GM10847 (cell line): Measurements from ENCODE around the gene TMEM88.
A peak's percentile ranks its signal among the peaks of the same experiment; 100 is the strongest.

Source experiments
- POLR2A ChIP-seq: IDR thresholded peaks from 2 replicates; pipeline ENCODE4 v1.6.1; 2011; ENCODE audit not compliant: insufficient read length; ENCODE audit errors: extremely low read depth

TMEM88 gene

DNA sequence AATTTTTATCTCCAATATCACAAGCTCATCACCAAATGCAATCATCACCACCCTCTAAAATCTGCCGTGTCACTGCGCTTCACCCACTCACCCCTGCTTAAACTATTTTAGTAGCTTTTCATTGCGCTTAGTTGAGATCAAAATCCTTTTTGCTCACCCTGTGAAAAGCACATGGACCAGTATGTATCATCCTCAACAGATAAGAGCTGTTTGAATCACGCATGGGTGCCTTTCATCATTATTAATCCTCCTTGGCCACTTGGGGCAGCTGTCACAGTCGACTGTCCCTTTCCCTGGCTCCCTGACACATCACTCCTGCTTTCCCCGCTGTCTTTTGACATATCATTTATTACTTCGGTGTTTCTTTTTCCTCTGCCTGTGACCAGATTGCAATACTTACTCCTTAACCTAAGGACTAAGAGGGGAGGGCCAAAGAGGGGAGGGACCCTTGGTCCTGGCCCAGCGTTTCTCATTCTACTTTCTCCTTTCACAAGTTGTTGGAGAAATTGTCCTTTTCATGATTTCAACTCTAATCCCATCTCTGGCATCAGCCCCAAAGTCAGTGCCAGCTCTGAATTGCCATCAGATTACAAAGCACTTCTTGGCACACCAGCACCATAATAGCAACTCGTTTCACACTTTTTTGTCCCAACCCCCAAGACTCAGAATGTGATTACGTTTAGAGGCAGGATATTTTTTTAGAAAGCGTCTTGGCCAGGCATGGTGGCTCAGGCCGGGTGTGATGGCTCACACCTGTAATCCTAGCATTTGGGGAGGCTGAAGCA is 29.5 kb upstream of the TMEM88 start:
- TF ChIP-seq POLR2A: no peak

- no peak for TF ChIP-seq POLR2A
These were observed 24.2 kb upstream of the TMEM88 start for GRCh38 chr17:7830616-7831015.

DNA sequence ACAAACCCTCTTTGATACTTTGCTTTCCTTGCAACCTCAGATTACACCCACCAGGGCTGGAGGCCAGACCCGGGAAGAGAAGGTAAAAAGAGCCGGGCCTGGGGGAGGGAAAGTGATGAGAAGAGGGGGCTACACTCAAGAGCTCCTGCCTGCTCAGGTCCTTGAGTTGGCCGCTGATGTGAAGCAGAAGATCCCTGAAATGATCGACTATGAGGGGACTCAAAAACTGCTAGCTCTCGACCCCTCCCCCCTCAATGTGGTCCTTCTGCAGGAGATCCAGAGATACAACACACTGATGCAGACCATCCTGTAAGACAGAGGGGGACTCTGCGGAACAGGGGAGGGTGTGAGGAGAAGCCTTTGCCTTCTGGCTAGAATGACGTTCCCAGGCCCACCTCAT is 23.6 kb upstream of the TMEM88 start:
- no peak for TF ChIP-seq POLR2A

- TF ChIP-seq POLR2A: no peak
These were observed 22.4 kb upstream of the TMEM88 start for GRCh38 chr17:7832431-7832830.

DNA sequence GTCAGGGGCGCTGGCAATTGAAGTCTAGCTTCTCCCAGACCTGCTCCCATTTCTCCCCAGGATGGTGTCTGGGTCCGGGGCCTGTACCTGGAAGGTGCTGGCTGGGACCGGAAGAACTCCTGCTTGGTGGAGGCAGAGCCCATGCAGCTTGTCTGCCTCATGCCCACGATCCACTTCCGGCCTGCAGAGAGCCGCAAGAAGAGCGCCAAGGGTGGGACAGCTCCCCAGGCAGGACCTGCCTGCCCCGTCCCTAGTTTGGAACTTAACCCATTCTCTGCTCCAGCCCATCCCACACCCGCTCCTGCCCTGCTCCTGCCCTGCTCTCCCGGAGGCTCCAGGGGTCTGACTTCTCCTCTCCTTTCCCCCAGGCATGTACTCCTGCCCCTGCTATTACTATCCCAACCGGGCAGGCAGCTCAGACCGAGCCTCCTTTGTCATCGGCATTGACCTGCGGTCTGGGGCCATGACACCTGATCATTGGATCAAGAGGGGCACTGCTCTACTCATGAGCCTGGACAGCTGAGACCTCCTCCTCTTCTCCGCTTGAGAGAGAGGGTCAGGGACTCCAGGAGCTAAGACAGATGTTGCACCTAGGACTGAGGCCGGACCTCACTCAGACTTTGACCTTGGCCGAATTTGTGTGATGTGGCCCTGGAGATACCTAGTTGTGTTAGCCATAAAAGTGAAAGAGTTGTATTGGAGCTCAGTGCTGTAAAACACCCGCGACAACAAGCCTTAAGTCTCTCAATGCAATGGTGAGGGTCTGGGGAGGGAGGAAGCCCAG is 21.7 kb upstream of the TMEM88 start:
- TF ChIP-seq POLR2A: no peak

GRCh38 chr17:7833795-7834541 is 20.9 kb upstream of the TMEM88 start, which contains the start of gene KDM6B:
Gene KDM6B, plus strand, starts transcription at chr17:7834217. Its CDS starts 11,338 bp downstream, at chr17:7845555.
- TF ChIP-seq POLR2A: no peak

GRCh38 chr17:7834542-7834956 is 20.3 kb upstream of the TMEM88 start:
- no peak for TF ChIP-seq POLR2A

DNA sequence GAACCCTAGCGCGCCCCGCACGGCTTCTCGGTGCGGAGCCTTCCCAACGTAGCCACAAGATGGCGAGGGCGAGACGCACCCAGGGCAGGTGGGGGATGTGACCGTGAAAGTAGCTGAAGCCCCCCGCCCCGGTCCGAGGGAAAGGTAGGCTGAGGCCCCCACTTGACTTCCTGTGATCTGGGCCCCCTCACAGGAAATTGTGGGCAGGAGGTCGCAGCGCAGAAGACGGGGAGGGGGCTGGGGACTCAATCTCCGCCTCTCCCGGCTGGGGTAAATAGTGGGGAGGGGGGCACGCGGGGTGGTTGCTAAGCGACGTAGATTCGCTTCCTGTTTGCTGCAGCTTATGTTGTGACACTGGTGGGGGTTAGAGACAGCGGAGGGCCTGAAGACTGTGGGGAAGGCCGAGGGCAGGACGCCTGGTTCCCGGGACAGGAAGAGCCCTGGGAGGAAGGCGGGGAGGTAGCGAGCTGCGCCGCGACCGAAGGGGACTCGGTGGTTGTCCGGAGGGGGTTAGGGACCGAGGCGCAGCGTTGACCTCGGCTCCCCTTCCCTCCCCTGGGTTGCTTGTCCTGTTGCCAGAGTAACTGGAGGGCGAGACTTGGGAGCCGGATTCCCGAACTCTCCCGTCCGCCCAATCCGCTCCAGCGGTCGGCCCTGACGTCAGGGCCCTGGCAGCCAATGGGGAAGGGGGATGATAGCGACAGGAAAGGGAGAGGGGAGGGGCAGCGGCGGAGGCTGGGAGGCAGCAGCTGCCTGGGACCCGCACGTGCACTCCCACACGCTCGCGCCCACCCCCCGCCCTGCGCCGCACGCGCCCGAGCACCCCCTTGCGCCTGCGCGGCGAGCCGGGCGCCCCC is 19.7 kb upstream of the TMEM88 start:
- TF ChIP-seq POLR2A: peak; percentile 10

DNA sequence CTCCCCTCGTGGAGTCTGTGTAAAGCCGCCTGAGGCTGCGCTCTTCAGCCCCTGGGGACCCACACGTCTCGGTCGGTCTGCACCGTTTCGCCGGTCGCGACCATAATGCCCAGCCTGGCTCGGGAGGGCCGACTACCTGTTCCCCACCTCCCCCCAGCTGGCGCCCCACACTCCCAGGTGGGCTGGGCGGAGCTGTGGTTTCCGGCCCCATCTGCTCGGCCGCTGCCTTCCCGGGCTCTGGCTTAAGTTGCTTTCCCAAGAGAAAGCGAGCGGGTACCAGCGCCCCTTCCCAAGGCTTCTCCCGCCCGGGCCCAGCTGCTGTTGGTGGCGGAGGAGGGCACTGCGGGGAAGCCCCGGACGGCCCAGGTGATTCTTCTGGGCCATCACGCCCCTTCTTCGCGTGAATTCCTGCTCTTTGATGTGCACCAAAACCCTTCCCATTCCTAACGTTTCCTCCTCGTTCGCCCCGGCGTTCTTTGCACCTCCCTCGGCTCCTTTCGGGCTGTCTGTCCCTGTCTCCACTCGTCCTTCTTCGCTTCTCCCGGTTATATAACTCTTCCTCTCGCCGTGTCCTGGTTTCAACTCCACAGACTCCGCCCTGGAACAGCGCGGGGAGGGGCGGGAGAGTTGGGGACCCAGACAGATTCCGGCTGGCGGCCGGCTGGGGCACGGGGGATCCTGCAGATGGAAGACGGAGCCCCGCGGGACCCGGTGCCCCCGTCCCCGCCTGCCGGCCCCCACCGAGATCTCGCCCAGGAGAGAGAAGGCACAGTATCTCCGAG is 18.9 kb upstream of the TMEM88 start:
- peak; percentile 10 for TF ChIP-seq POLR2A

DNA sequence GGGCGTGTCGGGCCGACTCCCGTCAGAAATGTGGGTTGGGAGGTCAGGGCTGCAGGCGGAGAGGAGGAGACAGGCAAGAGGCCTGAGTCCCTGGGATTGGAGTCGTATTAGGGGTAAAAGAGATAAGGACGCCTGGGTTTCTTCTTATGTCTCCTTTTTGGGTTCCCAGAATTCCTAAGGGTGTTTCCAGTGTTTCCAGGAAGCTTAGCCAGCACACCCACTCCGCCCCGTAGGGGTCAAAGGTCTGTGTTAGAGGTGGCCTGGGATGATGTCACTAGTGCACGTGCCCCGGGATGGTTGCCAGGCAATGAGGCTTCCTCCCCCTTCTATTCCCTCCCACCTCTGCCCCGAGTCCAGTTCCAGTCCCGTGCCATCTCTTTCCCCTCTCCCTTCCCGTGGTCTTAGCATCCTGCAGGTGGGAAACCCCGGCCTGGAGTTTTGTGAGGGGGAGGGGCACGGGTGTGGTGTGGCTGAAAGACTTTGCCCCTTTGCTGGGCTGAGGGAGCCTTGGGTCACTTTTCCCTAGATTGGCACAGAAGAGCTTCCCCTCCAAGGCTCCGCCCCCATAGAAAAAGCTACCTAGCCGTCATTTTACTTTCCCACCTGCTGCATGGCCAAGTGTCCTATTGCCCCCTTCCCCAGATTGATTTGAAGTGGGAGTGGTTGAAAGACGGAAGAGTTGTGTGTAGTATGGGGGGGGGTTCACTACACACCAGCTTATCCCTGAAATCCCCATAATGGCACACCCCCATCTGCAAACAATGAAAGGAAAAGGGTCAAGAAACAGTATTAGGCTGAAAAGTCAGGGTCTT is 18.1 kb upstream of the TMEM88 start:
- no peak for TF ChIP-seq POLR2A

GRCh38 chr17:7837408-7838088 is 17.3 kb upstream of the TMEM88 start:
- no peak for TF ChIP-seq POLR2A

GRCh38 chr17:7838090-7839075 is 16.5 kb upstream of the TMEM88 start:
- TF ChIP-seq POLR2A: no peak
